Measurements from ENCODE around the gene SHC3.

SHC3 gene

DNA sequence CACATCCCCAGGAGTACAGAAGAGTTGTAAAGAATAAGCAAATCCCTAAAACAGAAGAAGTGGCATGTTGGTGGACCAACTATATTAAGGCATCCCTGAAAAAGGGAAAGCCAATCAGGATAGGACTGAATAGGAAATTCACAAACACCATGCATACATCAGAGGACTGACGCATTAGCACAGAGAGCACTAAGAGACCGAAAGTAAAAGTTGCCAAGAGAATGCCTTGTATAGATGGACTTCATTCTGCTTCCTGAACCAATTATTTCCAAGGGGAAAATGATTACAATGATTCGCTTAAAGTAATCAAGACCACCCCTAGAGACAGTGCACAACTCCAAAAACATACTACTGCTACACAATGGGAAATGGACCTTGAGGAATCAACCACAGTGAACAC is 33.5 kb downstream of the SHC3 start:
- Histone ChIP-seq H3K27ac (ENCODE audit: low read length) (no peak overlapping the region), H3K4me2 (ENCODE audit: insufficient read depth, low read length) (no peak overlapping the region), H3K4me3 (ENCODE audit: low read depth in 1 of 2, low read length in 2 of 2) (no peak overlapping the region), H3K9me3 (ENCODE audit: insufficient read depth, low read length, severe bottlenecking) (no peaks in the 10 kb centered on the region), H4K20me1 (ENCODE audit: insufficient read depth, low read length) (no peaks in the 10 kb centered on the region), H3K79me2 (ENCODE audit: insufficient read depth, low read length) (no peaks in the 10 kb centered on the region), H3K9ac (ENCODE audit: low read depth, low read length) (no peak overlapping the region), H3K36me3 (ENCODE audit: insufficient read depth, low read length) (no peaks in the 10 kb centered on the region), H2AFZ (ENCODE audit: low read depth, low read length) (no peak overlapping the region), H3K27me3 (ENCODE audit: insufficient read depth, low read length, poor library complexity) (no peaks in the 10 kb centered on the region), H3K4me1 (ENCODE audit: insufficient read depth, low read length) (no peaks in the 10 kb centered on the region)
- no peak for ATAC-seq (ENCODE audit: insufficient read depth, low read depth)
- no peak for DNase-seq
- TF ChIP-seq, protein P1, sequence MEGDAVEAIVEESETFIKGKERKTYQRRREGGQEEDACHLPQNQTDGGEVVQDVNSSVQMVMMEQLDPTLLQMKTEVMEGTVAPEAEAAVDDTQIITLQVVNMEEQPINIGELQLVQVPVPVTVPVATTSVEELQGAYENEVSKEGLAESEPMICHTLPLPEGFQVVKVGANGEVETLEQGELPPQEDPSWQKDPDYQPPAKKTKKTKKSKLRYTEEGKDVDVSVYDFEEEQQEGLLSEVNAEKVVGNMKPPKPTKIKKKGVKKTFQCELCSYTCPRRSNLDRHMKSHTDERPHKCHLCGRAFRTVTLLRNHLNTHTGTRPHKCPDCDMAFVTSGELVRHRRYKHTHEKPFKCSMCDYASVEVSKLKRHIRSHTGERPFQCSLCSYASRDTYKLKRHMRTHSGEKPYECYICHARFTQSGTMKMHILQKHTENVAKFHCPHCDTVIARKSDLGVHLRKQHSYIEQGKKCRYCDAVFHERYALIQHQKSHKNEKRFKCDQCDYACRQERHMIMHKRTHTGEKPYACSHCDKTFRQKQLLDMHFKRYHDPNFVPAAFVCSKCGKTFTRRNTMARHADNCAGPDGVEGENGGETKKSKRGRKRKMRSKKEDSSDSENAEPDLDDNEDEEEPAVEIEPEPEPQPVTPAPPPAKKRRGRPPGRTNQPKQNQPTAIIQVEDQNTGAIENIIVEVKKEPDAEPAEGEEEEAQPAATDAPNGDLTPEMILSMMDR (IDR thresholded peaks at IDR 0.05; ENCODE audit: borderline replicate concordance, extremely low read depth, low read length, poor library complexity, severe bottlenecking), result no peak
- TF ChIP-seq EZH2 (IDR thresholded peaks at IDR 0.05; ENCODE audit: borderline replicate concordance, low read depth, low read length, severe bottlenecking), result no peak

GRCh38 chr9:89144238-89144637 is 34.4 kb downstream of the SHC3 start:
- H2AFZ ChIP-seq (ENCODE audit: low read depth, low read length), result no peak overlapping the region
- H3K27me3 ChIP-seq (ENCODE audit: insufficient read depth, low read length, poor library complexity), result no peaks in the 10 kb centered on the region

DNA sequence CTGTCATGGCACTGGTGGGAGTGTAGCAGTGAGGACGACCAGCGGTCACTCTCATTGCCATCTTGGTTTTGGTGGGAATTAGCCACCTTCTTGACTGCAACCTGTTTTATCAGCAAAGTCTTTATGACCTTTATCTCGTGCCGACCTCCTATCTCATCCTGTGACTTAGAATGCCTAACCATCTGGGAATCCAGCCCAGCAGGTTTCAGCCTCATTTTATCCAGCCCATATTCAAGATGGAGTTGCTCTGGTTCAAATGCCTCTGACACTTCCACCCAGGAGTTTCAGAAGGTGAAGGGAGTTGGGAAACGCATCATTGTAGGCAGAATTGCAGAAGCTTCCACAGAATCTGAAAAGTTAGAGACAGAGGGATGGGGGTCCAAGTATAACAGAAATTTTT is 35.4 kb downstream of the SHC3 start:
- H3K4me3 ChIP-seq (ENCODE audit: low read depth in 1 of 2, low read length in 2 of 2), result no peak overlapping the region
- no peak for DNase-seq
- no peak overlapping the region for H3K27ac ChIP-seq (ENCODE audit: low read length)
- no peaks in the 10 kb centered on the region for H3K27me3 ChIP-seq (ENCODE audit: insufficient read depth, low read length, poor library complexity)
- H3K36me3 ChIP-seq (ENCODE audit: insufficient read depth, low read length), result no peaks in the 10 kb centered on the region
- no peak for TF ChIP-seq EZH2 (IDR thresholded peaks at IDR 0.05; ENCODE audit: borderline replicate concordance, low read depth, low read length, severe bottlenecking)
- TF ChIP-seq, protein P1 (IDR thresholded peaks at IDR 0.05; ENCODE audit: borderline replicate concordance, extremely low read depth, low read length, poor library complexity, severe bottlenecking), result no peak
- no peaks in the 10 kb centered on the region for H3K4me1 ChIP-seq (ENCODE audit: insufficient read depth, low read length)
- H3K9ac ChIP-seq (ENCODE audit: low read depth, low read length), result no peak overlapping the region
- H4K20me1 ChIP-seq (ENCODE audit: insufficient read depth, low read length), result no peaks in the 10 kb centered on the region
- H2AFZ ChIP-seq (ENCODE audit: low read depth, low read length), result no peak overlapping the region
- no peak overlapping the region for H3K4me2 ChIP-seq (ENCODE audit: insufficient read depth, low read length)
- no peaks in the 10 kb centered on the region for H3K79me2 ChIP-seq (ENCODE audit: insufficient read depth, low read length)
- no peak for ATAC-seq (ENCODE audit: insufficient read depth, low read depth)
- H3K9me3 ChIP-seq (ENCODE audit: insufficient read depth, low read length, severe bottlenecking), result no peaks in the 10 kb centered on the region

More at GRCh38 chr9:89144238-89144637, 34.4 kb downstream of the SHC3 start:
- no peak for ATAC-seq (ENCODE audit: insufficient read depth, low read depth)
- no peak for TF ChIP-seq EZH2 (IDR thresholded peaks at IDR 0.05; ENCODE audit: borderline replicate concordance, low read depth, low read length, severe bottlenecking)
- TF ChIP-seq, protein P1 (IDR thresholded peaks at IDR 0.05; ENCODE audit: borderline replicate concordance, extremely low read depth, low read length, poor library complexity, severe bottlenecking), result no peak
- Histone ChIP-seq H3K9me3 (ENCODE audit: insufficient read depth, low read length, severe bottlenecking) (no peaks in the 10 kb centered on the region), H3K4me3 (ENCODE audit: low read depth in 1 of 2, low read length in 2 of 2) (no peak overlapping the region), H3K4me2 (ENCODE audit: insufficient read depth, low read length) (no peak overlapping the region), H3K9ac (ENCODE audit: low read depth, low read length) (no peak overlapping the region), H3K36me3 (ENCODE audit: insufficient read depth, low read length) (no peaks in the 10 kb centered on the region), H4K20me1 (ENCODE audit: insufficient read depth, low read length) (no peaks in the 10 kb centered on the region), H3K27ac (ENCODE audit: low read length) (no peak overlapping the region), H3K79me2 (ENCODE audit: insufficient read depth, low read length) (no peaks in the 10 kb centered on the region), H3K4me1 (ENCODE audit: insufficient read depth, low read length) (no peaks in the 10 kb centered on the region)
- DNase-seq, result no peak

DNA sequence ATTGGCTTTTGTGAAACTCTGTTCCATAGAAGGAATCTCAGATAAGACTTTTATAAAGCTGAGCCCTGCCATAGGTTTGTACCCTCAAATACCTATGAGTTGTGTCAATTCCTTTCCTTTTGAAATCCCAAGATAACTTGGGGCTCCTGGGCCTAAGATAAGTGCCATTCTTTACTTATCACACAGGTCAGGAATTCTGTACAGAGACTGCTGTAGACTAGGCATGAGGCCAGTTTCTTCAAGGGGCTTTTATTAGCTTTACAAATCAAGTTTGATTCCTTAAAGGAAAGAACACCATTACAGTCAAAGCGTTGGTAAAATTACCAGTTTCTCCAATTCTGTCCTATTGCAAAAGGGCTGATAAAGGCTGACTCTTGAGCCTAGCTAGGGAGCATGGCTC is 39.2 kb downstream of the SHC3 start:
- H3K79me2 ChIP-seq (ENCODE audit: insufficient read depth, low read length), result no peaks in the 10 kb centered on the region
- no peak overlapping the region for H3K4me2 ChIP-seq (ENCODE audit: insufficient read depth, low read length)
- DNase-seq, result no peak
- TF ChIP-seq EZH2 (IDR thresholded peaks at IDR 0.05; ENCODE audit: borderline replicate concordance, low read depth, low read length, severe bottlenecking), result no peak
- TF ChIP-seq, protein P1 (IDR thresholded peaks at IDR 0.05; ENCODE audit: borderline replicate concordance, extremely low read depth, low read length, poor library complexity, severe bottlenecking), result no peak
- peaks cover 21% of the 10 kb centered on the region for H3K9me3 ChIP-seq (ENCODE audit: insufficient read depth, low read length, severe bottlenecking)
- no peak for ATAC-seq (ENCODE audit: insufficient read depth, low read depth)
- no peak overlapping the region for H3K9ac ChIP-seq (ENCODE audit: low read depth, low read length)
- H2AFZ ChIP-seq (ENCODE audit: low read depth, low read length), result no peak overlapping the region
- H3K4me1 ChIP-seq (ENCODE audit: insufficient read depth, low read length), result no peaks in the 10 kb centered on the region
- no peaks in the 10 kb centered on the region for H4K20me1 ChIP-seq (ENCODE audit: insufficient read depth, low read length)
- no peaks in the 10 kb centered on the region for H3K27me3 ChIP-seq (ENCODE audit: insufficient read depth, low read length, poor library complexity)
- H3K4me3 ChIP-seq (ENCODE audit: low read depth in 1 of 2, low read length in 2 of 2), result no peak overlapping the region
- no peak overlapping the region for H3K27ac ChIP-seq (ENCODE audit: low read length)
- H3K36me3 ChIP-seq (ENCODE audit: insufficient read depth, low read length), result no peaks in the 10 kb centered on the region

Measured in DND-41 (cell line).